GM18517 (cell line): Measurements from ENCODE around the gene PHYH.
"Not testable (repeated sequence)": the region's sequence is repeated elsewhere in the genome, so short reads cannot be mapped to it uniquely, and the experiment has no call there.

ENCODE experiments used
- ATAC-seq: cut with Tn5 transposase; IDR thresholded peaks from one replicate; pipeline ENCODE4 v1.9.1; 2021; ENCODE audit warnings: mild to moderate bottlenecking, moderate library complexity; ENCODE audit not compliant: unreplicated experiment

Gene PHYH

GRCh38 chr10:13322615-13323148 lies 22.8 kb upstream of the PHYH start:
- no peak for ATAC-seq

- no peak for ATAC-seq
These were observed 21.7 kb upstream of the PHYH start for GRCh38 chr10:13321576-13321975.

- ATAC-seq: no peak
These were observed 19.3 kb upstream of the PHYH start for GRCh38 chr10:13319166-13319565.

GRCh38 chr10:13317474-13317873 lies 17.6 kb upstream of the PHYH start:
- ATAC-seq: no peak

- ATAC-seq: no peak
These were observed 16.9 kb upstream of the PHYH start for GRCh38 chr10:13316635-13317311.

- no peak for ATAC-seq
These were observed 15.5 kb upstream of the PHYH start for GRCh38 chr10:13315361-13315760.

- ATAC-seq: no peak
These were observed 11.3 kb upstream of the PHYH start for GRCh38 chr10:13311177-13311575.

- no peak for ATAC-seq
These were observed 10.8 kb upstream of the PHYH start for GRCh38 chr10:13310518-13311176.

GRCh38 chr10:13309792-13310191 lies 9.9 kb upstream of the PHYH start:
- ATAC-seq: no peak

- ATAC-seq: no peak
These were observed 8.2 kb upstream of the PHYH start for GRCh38 chr10:13308096-13308495.

- ATAC-seq: no peak
These were observed 6.2 kb upstream of the PHYH start for GRCh38 chr10:13306103-13306502.

GRCh38 chr10:13302821-13303555 lies 3.1 kb upstream of the PHYH start:
- no peak for ATAC-seq

- no peak for ATAC-seq
These were observed 972 bp downstream of the PHYH start for GRCh38 chr10:13298748-13299436.

- no peak for ATAC-seq
These were observed 3.4 kb downstream of the PHYH start for GRCh38 chr10:13296476-13296875.

GRCh38 chr10:13294784-13295183 lies 5.1 kb downstream of the PHYH start:
- no peak for ATAC-seq

- ATAC-seq: no peak
These were observed 7.8 kb downstream of the PHYH start for GRCh38 chr10:13291821-13292773.

- ATAC-seq: no peak
These were observed 8.8 kb downstream of the PHYH start for GRCh38 chr10:13291061-13291460.

GRCh38 chr10:13284050-13284449 lies 15.8 kb downstream of the PHYH start:
- no peak for ATAC-seq

- not testable (repeated sequence) for ATAC-seq
These were observed 17.5 kb downstream of the PHYH start for GRCh38 chr10:13282348-13282747.

- no peak for ATAC-seq
These were observed 23.0 kb downstream of the PHYH start for GRCh38 chr10:13276749-13277365.
